Measurements from ENCODE around the gene CDK14.

DNA sequence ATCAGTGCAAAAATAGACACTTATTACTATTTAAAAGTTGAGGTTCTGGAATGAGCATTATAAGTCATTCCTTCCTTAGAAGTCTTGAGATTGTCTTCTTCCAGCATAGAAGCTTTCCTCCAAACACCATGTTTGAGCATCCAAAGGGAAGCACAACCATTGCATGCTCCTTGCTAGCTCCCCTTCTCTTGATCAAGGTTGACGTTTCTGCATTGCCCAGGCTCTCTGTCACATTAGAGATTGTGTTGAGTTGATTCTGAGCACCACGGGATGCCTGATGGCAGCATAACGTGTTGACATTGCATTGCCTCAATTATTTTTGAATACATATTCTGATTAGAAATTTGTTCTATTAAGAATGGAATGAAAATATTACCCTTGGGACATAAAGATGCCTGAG, 322.2 kb downstream of the CDK14 start:
- TF ChIP-seq, protein P1, sequence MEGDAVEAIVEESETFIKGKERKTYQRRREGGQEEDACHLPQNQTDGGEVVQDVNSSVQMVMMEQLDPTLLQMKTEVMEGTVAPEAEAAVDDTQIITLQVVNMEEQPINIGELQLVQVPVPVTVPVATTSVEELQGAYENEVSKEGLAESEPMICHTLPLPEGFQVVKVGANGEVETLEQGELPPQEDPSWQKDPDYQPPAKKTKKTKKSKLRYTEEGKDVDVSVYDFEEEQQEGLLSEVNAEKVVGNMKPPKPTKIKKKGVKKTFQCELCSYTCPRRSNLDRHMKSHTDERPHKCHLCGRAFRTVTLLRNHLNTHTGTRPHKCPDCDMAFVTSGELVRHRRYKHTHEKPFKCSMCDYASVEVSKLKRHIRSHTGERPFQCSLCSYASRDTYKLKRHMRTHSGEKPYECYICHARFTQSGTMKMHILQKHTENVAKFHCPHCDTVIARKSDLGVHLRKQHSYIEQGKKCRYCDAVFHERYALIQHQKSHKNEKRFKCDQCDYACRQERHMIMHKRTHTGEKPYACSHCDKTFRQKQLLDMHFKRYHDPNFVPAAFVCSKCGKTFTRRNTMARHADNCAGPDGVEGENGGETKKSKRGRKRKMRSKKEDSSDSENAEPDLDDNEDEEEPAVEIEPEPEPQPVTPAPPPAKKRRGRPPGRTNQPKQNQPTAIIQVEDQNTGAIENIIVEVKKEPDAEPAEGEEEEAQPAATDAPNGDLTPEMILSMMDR (IDR thresholded peaks at IDR 0.05) = no peak
- no peak for TF ChIP-seq POLR2A (IDR thresholded peaks at IDR 0.05)
